ENCODE results near the gene ATF3. TPM values are rescaled to one million over a fixed set of nuclear protein-coding genes. Genes with fewer than 3 reads are reported as not detected.

The ATF3 gene
- total RNA-seq, 2 experiments from 2014 or later = 10.4 to 12.7 TPM

DNA sequence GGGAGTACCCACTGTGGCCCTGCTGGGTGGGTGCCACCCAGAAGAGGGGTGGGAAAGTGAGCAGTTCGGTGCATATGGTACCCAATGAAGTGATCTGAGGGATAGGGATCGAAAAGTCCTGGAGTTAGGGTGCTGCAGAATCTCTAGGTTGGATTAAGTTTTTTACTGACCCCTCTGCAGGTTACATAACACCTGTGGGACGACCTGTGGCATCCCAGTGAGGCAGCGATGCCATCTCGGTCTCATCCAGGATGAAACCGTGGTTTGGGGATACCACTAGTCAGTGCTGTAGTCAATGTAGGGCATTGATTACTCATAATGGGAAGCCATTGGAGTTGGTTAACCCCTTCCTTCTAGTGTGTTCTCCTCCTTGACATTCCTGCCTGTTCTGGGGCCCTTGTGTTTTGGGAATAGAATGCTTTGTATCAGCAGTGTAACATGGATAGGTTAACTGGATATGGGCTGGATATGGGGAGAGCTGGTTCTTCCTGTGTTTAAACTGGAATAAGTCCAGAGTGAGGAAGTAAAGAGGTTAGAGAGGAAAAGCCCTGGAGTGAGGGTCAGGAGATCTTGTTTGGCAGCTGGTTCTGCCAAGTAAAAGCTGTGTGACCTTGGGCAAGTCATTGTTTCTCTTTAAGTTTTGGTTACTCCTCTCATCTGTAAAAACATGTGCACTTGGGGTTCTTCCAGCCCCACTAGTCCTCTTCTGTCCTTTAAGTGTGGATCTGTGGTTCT, 42.8 kb upstream of the ATF3 start:
- no peak for DNase-seq
- TF ChIP-seq, protein P1, sequence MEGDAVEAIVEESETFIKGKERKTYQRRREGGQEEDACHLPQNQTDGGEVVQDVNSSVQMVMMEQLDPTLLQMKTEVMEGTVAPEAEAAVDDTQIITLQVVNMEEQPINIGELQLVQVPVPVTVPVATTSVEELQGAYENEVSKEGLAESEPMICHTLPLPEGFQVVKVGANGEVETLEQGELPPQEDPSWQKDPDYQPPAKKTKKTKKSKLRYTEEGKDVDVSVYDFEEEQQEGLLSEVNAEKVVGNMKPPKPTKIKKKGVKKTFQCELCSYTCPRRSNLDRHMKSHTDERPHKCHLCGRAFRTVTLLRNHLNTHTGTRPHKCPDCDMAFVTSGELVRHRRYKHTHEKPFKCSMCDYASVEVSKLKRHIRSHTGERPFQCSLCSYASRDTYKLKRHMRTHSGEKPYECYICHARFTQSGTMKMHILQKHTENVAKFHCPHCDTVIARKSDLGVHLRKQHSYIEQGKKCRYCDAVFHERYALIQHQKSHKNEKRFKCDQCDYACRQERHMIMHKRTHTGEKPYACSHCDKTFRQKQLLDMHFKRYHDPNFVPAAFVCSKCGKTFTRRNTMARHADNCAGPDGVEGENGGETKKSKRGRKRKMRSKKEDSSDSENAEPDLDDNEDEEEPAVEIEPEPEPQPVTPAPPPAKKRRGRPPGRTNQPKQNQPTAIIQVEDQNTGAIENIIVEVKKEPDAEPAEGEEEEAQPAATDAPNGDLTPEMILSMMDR (IDR thresholded peaks at IDR 0.05) = no peak
- intact Hi-C loops (cut with DNase I, micrococcal nuclease) = loop anchor here (5.0 to 10.0 kb wide), 3 partner anchors 42 to 981 kb away; partner anchors contain the start of gene ATF3 (in 1 of the 2)
- Mint-ChIP-seq H3K4me1 (ENCODE audit: low read depth) (peaks cover 16% of the 10 kb centered on the region), H3K27me3 (no peaks in the 10 kb centered on the region), H3K27ac (peak overlapping the region; percentile 62), H3K9me3 (no peaks in the 10 kb centered on the region), H3K4me3 (peak overlapping the region; percentile 99), H3K36me3 (ENCODE audit: low read depth) (peaks cover 5% of the 10 kb centered on the region)
- H3K4me3 ChIP-seq (ENCODE audit: low read length) = no peak overlapping the region
- CTCF ChIA-PET = interaction anchor here (1.5 to 1.6 kb wide), 2 partner anchors 44 to 89 kb away, joined by 3 to 7 read pairs; no protein-coding TSS in a partner anchor
- no peak overlapping the region for H3K27ac ChIP-seq (ENCODE audit: low read depth in 1 of 2, low read length in 2 of 2)
- H3K4me1 ChIP-seq (ENCODE audit: insufficient read depth, low read length) = peaks cover 6% of the 10 kb centered on the region
- H3K9me3 ChIP-seq (ENCODE audit: control insufficient read depth in 1 of 2, insufficient read depth in 1 of 2, low read length in 2 of 2) = peaks cover 0 to 3% of the 10 kb centered on the region in 2 experiments
- H3K27me3 ChIP-seq (ENCODE audit: control insufficient read depth in 1 of 2, insufficient read depth in 2 of 2, low read length in 2 of 2) = no peaks in the 10 kb centered on the region
- H3K36me3 ChIP-seq (ENCODE audit: insufficient read depth, low read length) = no peaks in the 10 kb centered on the region
- POLR2A ChIA-PET = interaction anchor here (1.2 kb wide), 1 partner anchor 10 kb away, joined by 3 read pairs; no protein-coding TSS in a partner anchor
- no peak for ATAC-seq (ENCODE audit: poor library complexity)

DNA sequence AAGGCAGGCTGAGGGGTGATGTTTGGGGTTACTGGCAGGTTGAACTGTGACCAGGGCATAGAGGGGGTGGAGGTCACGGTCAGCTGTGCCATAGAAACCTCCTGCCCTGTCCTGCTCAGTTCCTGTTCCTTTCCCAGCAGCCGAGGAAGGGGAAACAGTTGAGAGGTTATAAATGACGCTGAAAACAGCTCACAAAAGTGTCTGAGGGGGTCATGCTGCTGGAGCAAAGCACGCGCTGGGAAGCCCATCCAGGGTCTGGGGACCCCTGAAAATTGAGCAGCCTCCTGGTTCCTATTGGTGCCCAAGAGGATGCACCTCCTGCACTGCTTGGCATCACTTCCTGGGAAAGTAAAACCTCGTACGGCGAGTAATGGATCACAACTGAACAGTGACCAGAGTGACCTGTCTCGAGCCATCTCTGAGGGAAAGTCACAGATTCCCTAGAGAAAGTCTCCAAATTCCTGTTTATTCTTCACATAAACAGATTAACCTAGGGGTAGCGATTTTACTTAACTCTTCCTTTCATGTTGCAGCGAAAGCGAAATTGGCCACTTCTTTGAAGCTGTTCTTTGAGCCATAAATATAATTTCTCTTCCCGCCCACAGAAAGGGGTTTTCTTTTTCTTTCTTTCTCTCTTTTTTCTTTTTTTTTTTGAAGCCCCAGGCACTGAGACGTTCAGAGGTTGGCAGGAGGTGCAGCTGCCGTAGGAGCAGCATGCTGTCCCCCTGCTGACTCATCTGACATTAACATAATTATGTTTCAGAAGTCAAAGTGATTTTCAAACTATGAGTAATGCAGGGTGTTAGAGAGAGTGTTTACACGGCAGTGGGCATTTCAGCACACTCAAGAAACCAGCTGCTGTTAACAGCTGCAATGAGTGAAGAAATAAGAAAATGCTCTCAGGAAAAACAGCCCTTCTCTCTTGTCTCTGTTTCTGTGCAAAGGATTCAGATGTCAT, 41.8 kb upstream of the ATF3 start:
- H3K4me3 Mint-ChIP-seq = peak overlapping the region; percentile 99
- ATAC-seq (ENCODE audit: poor library complexity) = peak; percentile 99
- POLR2A ChIA-PET = interaction anchor here (0.7 to 1.9 kb wide), 2 partner anchors 9 to 30 kb away, joined by 3 to 13 read pairs; no protein-coding TSS in a partner anchor
- peaks cover 6% of the 10 kb centered on the region for H3K4me1 ChIP-seq (ENCODE audit: insufficient read depth, low read length)
- H3K27ac ChIP-seq (ENCODE audit: low read depth in 1 of 2, low read length in 2 of 2) = no peak overlapping the region
- no peaks in the 10 kb centered on the region for H3K36me3 ChIP-seq (ENCODE audit: insufficient read depth, low read length)
- intact Hi-C loops (cut with DNase I, micrococcal nuclease) = loop anchor here (5.0 to 10.0 kb wide), 3 partner anchors 40 to 982 kb away; partner anchors contain the start of gene ATF3 (in 1 of the 2)
- CTCF ChIA-PET = interaction anchor here (0.6 to 1.6 kb wide), 6 partner anchors 8 to 90 kb away, joined by 3 to 7 read pairs (median 4); no protein-coding TSS in a partner anchor
- no peaks in the 10 kb centered on the region for H3K27me3 ChIP-seq (ENCODE audit: control insufficient read depth in 1 of 2, insufficient read depth in 2 of 2, low read length in 2 of 2)
- TF ChIP-seq, protein P1 (IDR thresholded peaks at IDR 0.05) = no peak
- H3K36me3 Mint-ChIP-seq (ENCODE audit: low read depth) = peaks cover 5% of the 10 kb centered on the region
- H3K9me3 ChIP-seq (ENCODE audit: control insufficient read depth in 1 of 2, insufficient read depth in 1 of 2, low read length in 2 of 2) = peaks cover 0 to 4% of the 10 kb centered on the region in 2 experiments
- peak overlapping the region; percentile 62 for H3K27ac Mint-ChIP-seq
- H3K27me3 Mint-ChIP-seq = peaks cover under 1% of the 10 kb centered on the region
- H3K4me3 ChIP-seq (ENCODE audit: low read length) = peak overlapping the region; percentile 66
- peak in 13 of 14 experiments; percentile 11 to 80 (median 46) for DNase-seq
- peaks cover 16% of the 10 kb centered on the region for H3K4me1 Mint-ChIP-seq (ENCODE audit: low read depth)
- no peaks in the 10 kb centered on the region for H3K9me3 Mint-ChIP-seq

DNA sequence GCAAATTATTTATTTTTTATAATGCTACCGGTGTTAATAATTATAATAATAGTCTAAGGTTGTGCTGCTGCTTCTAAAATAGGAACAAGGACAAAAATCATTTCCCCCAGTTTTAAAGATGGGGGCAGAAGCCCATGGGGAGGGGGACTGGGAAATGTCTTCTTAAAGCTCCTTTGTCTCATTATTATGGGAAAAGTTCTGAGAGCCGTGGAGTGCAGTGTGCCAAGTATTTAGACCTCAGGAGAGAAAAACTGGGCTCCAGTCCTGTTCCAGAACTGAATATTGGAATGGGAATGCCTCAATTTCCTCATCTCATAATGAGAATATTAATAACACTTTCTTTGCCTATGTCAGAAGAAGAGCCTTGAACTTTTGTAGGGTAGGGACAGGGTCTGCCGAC, 40.9 kb upstream of the ATF3 start:
- ChIA-PET CTCF (interaction anchor here (0.7 to 1.6 kb wide), 4 partner anchors 9 to 91 kb away, joined by 3 to 7 read pairs (median 5); no protein-coding TSS in a partner anchor), POLR2A (interaction anchor here (0.7 to 1.9 kb wide), 2 partner anchors 9 to 29 kb away, joined by 3 to 13 read pairs; no protein-coding TSS in a partner anchor)
- TF ChIP-seq, protein P1 (IDR thresholded peaks at IDR 0.05) = no peak
- H3K27me3 ChIP-seq (ENCODE audit: control insufficient read depth in 1 of 2, insufficient read depth in 2 of 2, low read length in 2 of 2) = no peaks in the 10 kb centered on the region
- H3K4me3 ChIP-seq (ENCODE audit: low read length) = no peak overlapping the region
- intact Hi-C loops (cut with DNase I, micrococcal nuclease) = loop anchor here (5.0 to 10.0 kb wide), 3 partner anchors 40 to 983 kb away; partner anchors contain the start of gene ATF3 (in 1 of the 2)
- no peak overlapping the region for H3K4me3 Mint-ChIP-seq
- DNase-seq (no peak), ATAC-seq (ENCODE audit: poor library complexity) (no peak)
- H3K27ac ChIP-seq (ENCODE audit: low read depth in 1 of 2, low read length in 2 of 2) = no peak overlapping the region
- peaks cover 0 to 3% of the 10 kb centered on the region in 2 experiments for H3K9me3 ChIP-seq (ENCODE audit: control insufficient read depth in 1 of 2, insufficient read depth in 1 of 2, low read length in 2 of 2)
- H3K4me1 Mint-ChIP-seq (ENCODE audit: low read depth) = peaks cover 16% of the 10 kb centered on the region
- peaks cover 4% of the 10 kb centered on the region for H3K27me3 Mint-ChIP-seq
- H3K27ac Mint-ChIP-seq = no peak overlapping the region
- H3K36me3 Mint-ChIP-seq (ENCODE audit: low read depth) = peaks cover 5% of the 10 kb centered on the region
- H3K36me3 ChIP-seq (ENCODE audit: insufficient read depth, low read length) = no peaks in the 10 kb centered on the region
- H3K4me1 ChIP-seq (ENCODE audit: insufficient read depth, low read length) = peaks cover 6% of the 10 kb centered on the region
- H3K9me3 Mint-ChIP-seq = no peaks in the 10 kb centered on the region

Data from CD4-positive, alpha-beta T cell (primary cell).